NCI-H2196 (cell line): ENCODE results near the gene EIF3B.
"Not testable (repeated sequence)": the region's sequence is repeated elsewhere in the genome, so short reads cannot be mapped to it uniquely, and the experiment has no call there.

Source experiments
- DNase-seq: peaks from one replicate; lab custom pipeline; 2025; ENCODE audit not compliant: unreplicated experiment; lab: John Stamatoyannopoulos, UW

Gene EIF3B

DNA sequence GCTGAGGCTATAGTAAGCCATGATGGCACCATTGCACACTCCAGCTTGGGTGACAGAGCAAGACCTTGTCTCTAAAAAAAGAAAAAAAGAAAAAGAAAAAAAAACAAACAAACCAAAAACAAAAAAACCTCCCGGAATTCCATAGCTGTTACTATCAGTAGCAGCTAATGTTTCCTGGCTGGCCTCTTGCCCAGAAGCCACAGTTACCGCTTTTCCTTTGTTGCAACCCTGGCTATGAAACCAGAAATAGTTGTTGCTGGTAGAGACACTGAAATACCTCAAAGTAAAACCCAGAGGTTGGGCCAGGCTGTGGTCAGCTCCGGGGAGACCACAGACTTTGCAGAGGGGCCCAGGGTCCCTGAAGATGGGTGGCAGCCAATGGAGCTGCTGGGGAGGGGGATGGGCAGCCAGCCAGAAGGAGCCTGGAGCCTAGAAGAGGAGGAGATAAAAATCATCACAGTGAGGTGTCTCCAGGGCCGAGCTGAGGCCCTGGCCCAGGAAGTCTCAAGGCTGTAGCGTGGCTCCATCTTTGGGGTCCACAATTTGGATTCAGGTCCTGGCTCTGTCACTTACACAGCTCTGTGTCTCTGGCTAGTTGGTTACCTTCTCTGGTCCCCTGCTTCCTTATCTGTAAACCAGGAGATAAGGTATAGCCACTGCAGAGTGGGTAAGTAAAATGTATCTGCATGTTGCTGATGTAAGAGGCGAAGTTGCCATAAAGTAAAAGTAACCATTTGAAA, 45.4 kb downstream of the EIF3B start:
- DNase-seq: peak; percentile 83

GRCh38 chr7:2402687-2403013, 48.0 kb downstream of the EIF3B start:
- DNase-seq: no peak

- peak; percentile 96 for DNase-seq
Observed at GRCh38 chr7:2403014-2403717, 48.5 kb downstream of the EIF3B start, which contains the start of gene CHST12. Gene CHST12, plus strand, starts transcription at chr7:2403611. Its CDS starts 29,029 bp downstream, at chr7:2432640.

DNA sequence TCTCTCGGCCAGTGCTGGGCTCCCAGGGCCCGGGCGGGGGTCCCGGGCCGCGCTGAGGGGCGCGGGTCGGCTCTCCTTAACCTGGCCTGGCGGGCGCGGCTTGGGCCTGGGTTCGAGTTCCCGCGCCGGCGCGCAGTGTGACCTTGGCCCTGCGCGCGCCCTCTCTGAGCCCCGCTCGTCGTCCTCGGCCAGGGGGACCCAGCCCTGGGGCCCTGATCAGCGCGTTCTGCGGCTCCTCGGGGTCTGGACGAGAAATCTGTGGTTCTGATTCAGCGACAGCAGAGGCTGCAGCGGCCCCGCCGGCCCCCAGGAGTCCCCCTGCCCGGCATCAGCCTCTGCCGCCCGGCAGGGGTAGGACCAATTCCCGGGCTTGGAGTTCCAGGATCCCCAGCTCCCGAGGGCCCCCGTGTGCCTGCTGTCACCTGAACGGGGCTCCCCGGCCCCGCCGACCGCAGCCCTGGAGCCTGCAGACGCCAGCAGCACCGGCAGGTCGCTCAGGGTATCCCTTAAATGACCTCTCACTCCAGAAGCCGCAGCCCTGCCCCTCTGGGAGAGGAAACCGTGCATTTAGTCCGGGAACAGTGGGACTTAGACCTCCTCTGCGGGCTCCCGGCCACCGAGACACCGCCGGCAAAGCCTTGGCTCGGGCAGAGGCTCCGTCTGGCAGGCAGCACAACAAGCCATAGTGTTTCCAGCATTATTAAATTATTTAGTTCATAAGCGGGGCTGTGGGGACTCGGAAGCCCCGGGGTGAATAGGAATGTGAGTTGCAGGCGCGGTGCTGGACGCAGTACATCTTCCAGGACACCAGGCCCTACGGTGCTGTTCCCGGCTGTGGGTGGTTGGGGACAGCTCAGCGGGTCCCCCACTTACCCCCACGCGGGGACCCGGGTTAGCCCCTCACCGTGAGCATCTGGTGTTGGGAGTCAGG, 49.4 kb downstream of the EIF3B start:
- no peak for DNase-seq

DNA sequence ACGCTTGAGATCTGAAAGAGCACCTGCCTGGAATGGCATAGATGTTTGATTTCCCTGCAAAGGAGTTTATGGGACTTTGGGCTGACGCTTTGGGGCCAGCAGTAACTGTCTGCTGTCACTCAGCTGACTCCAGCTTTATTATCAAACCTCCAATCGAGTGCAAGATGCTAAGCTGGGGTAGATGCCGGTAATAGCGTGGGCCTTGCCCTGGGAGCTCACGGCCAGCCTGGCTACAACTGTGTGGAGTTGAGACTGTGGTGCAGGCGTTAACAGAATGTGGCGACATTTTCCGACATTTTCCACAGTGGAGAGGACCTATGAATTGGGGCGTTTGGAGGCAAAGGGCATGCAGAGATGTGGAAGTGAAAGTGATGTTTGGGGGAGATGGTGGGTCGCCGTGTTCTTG, 50.1 kb downstream of the EIF3B start:
- no peak for DNase-seq

DNA sequence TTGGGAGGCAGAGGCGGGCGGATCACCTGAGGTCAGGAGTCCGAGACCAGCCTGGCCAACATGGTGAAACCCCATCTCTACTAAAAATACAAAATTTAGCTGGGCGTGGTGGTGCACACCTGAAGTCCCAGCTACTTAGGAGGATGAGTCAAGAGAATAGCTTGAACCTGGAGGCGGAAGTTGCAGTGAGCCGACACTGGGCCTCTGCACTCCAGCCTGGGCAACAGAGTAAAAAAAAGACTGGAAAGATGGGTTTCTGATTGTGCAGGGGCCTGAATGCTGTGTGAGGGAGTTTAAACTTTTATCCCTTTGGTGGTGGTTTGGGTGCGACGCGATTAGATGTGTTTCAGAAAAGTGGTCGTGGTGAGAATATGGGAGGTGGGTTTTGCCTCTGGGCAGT, 50.6 kb downstream of the EIF3B start:
- DNase-seq: no peak

DNA sequence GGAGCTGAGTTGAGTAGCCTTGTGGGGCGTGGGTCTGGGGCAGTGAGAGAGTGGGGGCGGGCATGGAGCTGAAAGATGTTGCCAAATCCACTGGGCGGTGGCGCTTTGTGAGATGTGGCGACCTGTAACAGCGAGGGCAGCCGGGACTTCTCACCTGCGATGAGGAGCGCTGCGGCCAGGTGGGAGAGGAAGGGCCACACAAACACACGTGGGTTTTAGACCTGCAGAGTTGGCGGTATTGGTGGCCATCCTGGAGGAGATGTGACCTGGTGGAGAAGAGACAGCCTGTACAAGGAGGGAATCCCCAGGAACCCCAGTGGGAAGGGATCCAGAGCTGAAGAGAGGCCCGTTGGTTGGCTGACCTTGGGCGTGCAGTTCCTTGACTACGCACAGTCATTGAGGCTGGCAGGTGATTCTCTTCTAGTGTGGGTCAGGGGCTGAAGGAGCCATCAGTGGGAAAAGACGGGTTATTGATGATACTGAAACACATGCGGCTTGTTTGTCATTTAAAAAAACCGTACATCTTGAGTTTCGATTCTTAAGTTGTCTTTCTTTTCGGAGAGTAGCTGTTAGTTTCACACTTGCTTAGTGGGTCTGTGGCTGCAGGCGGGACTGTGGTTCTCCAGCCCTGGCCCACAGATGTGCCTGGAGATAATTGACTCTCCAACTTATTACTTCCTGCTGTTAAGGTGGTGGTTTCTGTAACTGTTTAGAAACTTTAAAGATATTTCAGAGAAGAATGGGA, 51.1 kb downstream of the EIF3B start:
- no peak for DNase-seq

- no peak for DNase-seq
Observed at GRCh38 chr7:2409745-2410414, 55.3 kb downstream of the EIF3B start.

- no peak for DNase-seq
Observed at GRCh38 chr7:2411049-2411448, 56.4 kb downstream of the EIF3B start.

DNA sequence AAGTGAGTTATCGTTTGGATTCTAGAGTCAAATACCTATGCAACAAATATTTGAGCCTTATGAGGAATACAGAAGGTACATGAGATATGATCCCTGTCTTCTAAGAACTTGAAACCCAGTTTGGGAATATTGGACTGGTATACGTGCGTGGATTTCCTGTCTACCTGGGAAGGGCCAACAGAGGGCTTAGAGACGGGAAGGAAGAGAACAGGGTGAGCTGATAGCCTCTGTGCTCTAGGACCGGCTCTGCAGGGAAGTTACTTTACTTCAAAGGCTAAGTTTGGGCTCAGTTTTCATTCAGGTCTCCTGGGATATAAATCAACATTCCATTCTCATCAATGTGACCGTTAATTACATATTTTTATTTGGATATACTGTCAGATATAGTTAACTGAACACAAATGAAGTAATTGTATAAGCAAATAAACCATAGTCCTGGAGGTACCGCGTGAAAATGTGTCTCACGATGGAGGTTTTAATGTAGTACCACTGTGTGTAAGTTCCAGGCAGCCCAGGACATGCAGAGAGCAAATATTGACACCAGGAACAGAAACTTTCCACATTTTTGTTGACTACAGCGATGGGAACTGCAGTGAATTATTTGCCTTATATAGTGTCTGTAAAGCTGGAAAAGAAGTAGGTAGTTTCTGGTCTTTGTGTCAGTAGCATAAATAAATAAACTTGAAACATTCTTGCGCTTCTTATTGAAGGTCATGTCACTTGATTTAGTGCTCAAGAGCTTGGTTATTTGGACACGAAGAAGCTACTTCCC, 57.4 kb downstream of the EIF3B start:
- no peak for DNase-seq

DNA sequence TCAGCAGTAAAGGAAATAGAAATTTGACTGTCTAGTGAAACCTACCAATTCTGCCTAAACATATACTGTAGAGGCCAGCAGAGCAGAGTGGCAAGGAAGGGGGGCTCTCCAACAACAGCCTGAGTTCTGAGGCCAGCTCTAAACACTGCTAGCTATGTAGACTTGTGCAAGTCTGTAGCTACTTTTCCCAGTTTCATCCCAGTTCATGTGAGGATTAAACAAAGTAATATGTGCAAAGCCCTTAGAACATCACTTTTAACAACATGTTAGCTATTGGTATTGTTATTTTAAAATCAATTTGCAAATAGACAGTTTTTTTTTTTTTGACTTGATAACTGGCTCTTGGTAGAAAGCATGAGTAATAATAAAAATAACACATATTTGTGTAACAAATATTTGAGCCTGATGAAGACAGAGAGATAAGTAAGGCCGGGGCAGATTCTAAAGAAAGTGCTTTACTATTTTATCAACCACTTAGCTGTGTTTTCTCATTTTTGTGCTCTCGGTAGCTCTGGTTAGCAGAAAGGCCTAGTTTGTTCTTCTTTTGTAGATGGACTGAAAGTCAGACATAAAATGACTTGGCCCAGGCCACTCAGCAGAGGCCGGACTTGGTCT, 58.1 kb downstream of the EIF3B start:
- no peak for DNase-seq

DNA sequence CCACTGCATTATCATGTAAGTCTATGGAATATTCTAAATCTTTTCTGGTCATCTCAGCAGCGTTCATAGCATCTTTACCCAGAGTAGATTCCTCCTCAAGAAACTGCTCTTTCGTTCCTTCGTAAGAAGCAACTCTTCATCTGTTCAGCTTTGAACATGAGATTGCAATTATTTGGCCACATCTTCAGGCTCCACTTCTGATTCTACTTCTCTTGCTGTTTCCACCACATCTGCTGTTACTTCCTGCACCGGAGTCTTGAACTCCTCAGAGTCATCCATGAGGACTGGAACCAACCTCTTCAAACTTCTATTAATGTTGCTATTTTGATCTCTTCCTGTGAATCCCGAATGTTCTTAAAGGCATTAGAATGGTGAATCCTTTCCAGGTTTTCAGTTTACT, 61.4 kb downstream of the EIF3B start:
- no peak for DNase-seq

GRCh38 chr7:2416650-2417049, 62.0 kb downstream of the EIF3B start:
- no peak for DNase-seq

GRCh38 chr7:2417178-2417577, 62.6 kb downstream of the EIF3B start:
- not testable (repeated sequence) for DNase-seq

- no peak for DNase-seq
Observed at GRCh38 chr7:2417981-2418481, 63.4 kb downstream of the EIF3B start.

GRCh38 chr7:2420216-2420933, 65.7 kb downstream of the EIF3B start:
- no peak for DNase-seq

- DNase-seq: no peak
Observed at GRCh38 chr7:2421943-2422310, 67.3 kb downstream of the EIF3B start.

- no peak for DNase-seq
Observed at GRCh38 chr7:2425749-2426148, 71.1 kb downstream of the EIF3B start.
